PC-9 (cell line): ENCODE measurements around the gene TUBA4A.

Experiments used
- CTCF ChIP-seq: fragments of 200-600 bp; sonication (generic); conservative IDR thresholded peaks from 2 replicates; pipeline ENCODE4 v1.6.1; 2017; ENCODE audit warnings: mixed run types, antibody characterized with exemption, mild to moderate bottlenecking, moderate library complexity
- EZH2 ChIP-seq: fragments of 200-600 bp; sonication (generic); IDR thresholded peaks from 2 replicates; pipeline ENCODE4 v1.8.0; 2017; ENCODE audit warnings: antibody characterized with exemption, low read depth

GRCh38 chr2:219279151-219279915 lies 25.6 kb upstream of the TUBA4A start, which contains the start of gene DNAJB2:
- TF ChIP-seq CTCF, result no peak; the same call in 1 of the 2 replicates
- no peak for TF ChIP-seq EZH2
